Measurements from ENCODE around the gene OR2W1.

OR2W1 gene

DNA sequence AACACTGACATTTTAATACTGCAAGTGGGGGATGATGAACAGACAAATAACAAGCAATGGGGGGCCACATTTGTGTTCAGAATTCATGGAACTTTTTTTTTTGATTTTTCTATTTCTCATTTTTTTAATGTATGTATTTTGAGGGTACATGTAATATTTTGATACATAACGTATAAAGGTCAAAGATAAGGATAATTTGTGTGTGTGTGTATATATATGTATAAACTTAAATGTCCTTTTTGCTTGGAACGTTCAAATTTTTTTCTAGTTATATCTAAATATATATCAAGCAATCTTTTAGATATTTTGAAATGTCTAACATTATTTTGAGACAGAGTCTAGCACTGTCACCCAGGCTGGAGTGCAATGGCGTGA is 27.6 kb downstream of the OR2W1 start:
- DNase-seq = no peak
- Histone ChIP-seq H3K9me2 (replicated peaks; ENCODE audit: insufficient read depth, low read length) (no peaks in the 10 kb centered on the region), H3F3A (ENCODE audit: insufficient read depth, low read length) (no peaks in the 10 kb centered on the region), H2AFZ (ENCODE audit: low read length) (no peak overlapping the region), H3K79me2 (ENCODE audit: low read length) (no peaks in the 10 kb centered on the region), H3K9ac (ENCODE audit: low read length) (no peak overlapping the region), H3K4me1 (ENCODE audit: low read length) (no peaks in the 10 kb centered on the region), H3K4me2 (ENCODE audit: low read depth, low read length) (peak overlapping the region; percentile 90; the same call in 1 of the 2 replicates), H3K36me3 (replicated peaks; ENCODE audit: insufficient read depth, low read length) (no peaks in the 10 kb centered on the region), H4K20me1 (ENCODE audit: insufficient read depth, low read length) (no peaks in the 10 kb centered on the region), H3K27ac (ENCODE audit: low read length) (no peak overlapping the region), H3K27me3 (replicated peaks; ENCODE audit: insufficient read depth, low read length) (no peaks in the 10 kb centered on the region), H3K9me3 (replicated peaks; ENCODE audit: insufficient read depth, low read length) (no peaks in the 10 kb centered on the region), H3K4me3 (ENCODE audit: low read length) (no peak overlapping the region)
- TF ChIP-seq EZH2phosphoT487 (IDR thresholded peaks at IDR 0.05; ENCODE audit: low read length) = no peak
- TF ChIP-seq EZH2 (optimal IDR thresholded peaks at IDR 0.05; ENCODE audit: low read depth, low read length) = no peak
- TF ChIP-seq, protein P1, sequence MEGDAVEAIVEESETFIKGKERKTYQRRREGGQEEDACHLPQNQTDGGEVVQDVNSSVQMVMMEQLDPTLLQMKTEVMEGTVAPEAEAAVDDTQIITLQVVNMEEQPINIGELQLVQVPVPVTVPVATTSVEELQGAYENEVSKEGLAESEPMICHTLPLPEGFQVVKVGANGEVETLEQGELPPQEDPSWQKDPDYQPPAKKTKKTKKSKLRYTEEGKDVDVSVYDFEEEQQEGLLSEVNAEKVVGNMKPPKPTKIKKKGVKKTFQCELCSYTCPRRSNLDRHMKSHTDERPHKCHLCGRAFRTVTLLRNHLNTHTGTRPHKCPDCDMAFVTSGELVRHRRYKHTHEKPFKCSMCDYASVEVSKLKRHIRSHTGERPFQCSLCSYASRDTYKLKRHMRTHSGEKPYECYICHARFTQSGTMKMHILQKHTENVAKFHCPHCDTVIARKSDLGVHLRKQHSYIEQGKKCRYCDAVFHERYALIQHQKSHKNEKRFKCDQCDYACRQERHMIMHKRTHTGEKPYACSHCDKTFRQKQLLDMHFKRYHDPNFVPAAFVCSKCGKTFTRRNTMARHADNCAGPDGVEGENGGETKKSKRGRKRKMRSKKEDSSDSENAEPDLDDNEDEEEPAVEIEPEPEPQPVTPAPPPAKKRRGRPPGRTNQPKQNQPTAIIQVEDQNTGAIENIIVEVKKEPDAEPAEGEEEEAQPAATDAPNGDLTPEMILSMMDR (IDR thresholded peaks at IDR 0.05; ENCODE audit: low read length) = no peak

DNA sequence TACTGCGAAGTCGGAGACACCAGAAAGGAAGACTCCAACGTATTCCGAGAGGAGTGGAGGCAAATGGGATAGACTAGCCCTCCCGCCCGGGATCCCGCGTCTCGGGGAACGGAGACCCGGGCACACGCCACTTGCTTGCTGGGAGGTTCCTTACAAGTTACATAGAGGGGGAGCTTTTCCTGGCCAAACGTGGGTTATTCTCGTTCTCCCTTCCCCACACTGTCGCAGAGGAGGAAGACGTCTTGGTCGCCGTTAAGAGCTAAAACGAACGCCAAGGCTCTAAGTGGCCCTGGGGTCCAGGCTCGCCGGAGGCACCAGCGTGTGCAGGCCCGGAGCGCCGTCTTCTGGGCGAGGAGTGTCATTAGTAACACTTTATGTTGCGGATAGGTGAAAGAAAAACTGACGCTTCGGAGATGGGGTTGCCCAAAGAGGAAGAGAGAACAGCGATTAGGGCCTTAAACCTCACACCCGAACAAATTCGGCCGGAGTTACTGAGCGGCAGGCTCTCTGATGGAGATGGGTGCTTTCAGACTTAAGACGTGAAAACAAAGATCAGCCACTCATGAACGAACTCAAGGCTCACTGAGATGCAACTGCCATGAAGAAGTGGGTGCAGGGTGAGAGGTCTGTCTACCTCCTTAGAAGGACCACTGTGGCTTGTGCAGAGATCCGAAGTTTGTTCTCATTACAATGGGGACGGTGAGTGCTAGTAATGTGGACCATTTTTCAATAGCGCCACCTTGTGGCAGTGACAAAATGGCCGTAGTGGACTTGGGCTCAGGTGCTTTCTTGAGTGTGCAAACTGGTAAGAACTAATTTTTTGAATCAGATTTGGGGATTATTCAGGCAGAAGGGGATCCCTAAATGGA is 28.2 kb downstream of the OR2W1 start:
- DNase-seq = peak; percentile 80
- Histone ChIP-seq H3K4me3 (ENCODE audit: low read length) (peak overlapping the region; percentile 72), H3K9ac (ENCODE audit: low read length) (peak overlapping the region; percentile 13; the same call in 1 of the 2 replicates), H3K79me2 (ENCODE audit: low read length) (no peaks in the 10 kb centered on the region), H3K9me3 (replicated peaks; ENCODE audit: insufficient read depth, low read length) (no peaks in the 10 kb centered on the region), H3K36me3 (replicated peaks; ENCODE audit: insufficient read depth, low read length) (no peaks in the 10 kb centered on the region), H4K20me1 (ENCODE audit: insufficient read depth, low read length) (no peaks in the 10 kb centered on the region), H2AFZ (ENCODE audit: low read length) (peak overlapping the region; percentile 92), H3F3A (ENCODE audit: insufficient read depth, low read length) (no peaks in the 10 kb centered on the region), H3K27me3 (replicated peaks; ENCODE audit: insufficient read depth, low read length) (no peaks in the 10 kb centered on the region), H3K9me2 (replicated peaks; ENCODE audit: insufficient read depth, low read length) (no peaks in the 10 kb centered on the region), H3K4me2 (ENCODE audit: low read depth, low read length) (peak overlapping the region; percentile 90), H3K4me1 (ENCODE audit: low read length) (no peaks in the 10 kb centered on the region), H3K27ac (ENCODE audit: low read length) (no peak overlapping the region)
- TF ChIP-seq, protein P1 (IDR thresholded peaks at IDR 0.05; ENCODE audit: low read length) = peak; percentile 81
- no peak for TF ChIP-seq EZH2phosphoT487 (IDR thresholded peaks at IDR 0.05; ENCODE audit: low read length)

DNA sequence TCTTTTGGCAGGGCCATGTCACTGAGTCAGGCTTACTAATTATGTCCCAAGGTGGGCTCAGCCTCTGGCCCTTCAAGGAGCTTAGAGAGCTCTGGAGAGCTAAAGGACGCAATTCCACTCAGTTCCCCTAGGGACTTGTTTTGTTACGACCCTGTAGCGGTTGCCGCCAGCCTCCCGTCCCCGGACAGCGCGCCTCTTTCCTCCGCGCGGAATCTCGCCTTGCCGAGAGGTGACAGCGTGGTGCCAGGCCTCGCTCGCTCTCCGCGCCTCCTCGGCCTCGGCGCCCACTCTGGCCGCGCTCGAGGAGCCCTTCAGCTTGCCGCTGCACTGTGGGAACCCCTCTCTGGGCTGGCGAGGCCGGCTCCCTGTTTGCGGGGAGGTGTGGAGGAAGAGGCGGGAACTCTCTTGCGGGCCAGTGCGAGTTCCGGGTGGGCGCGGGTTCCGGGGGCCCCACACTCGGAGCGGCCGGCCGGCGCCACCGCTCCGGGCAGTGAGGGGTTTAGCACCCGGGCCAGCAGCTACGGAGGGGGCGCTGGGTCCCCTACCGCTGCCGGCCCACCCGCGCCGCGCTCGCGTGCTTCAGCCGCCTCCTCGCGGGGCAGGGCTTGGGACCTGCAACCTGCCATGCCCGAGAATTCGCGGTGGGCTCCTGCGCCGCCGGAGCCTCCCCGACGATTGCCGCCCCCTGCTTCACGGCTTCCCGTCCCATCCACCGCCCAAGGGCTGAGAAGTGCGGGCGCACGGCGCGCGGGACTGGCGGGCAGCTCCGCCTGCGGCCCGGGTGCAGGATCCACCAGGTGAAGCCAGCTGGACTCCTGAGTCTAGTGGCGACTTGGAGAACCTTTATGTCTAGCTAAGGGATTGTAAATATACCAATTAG is 30.0 kb downstream of the OR2W1 start:
- Histone ChIP-seq H3F3A (ENCODE audit: insufficient read depth, low read length) (no peaks in the 10 kb centered on the region), H2AFZ (ENCODE audit: low read length) (no peak overlapping the region), H3K9ac (ENCODE audit: low read length) (no peak overlapping the region), H4K20me1 (ENCODE audit: insufficient read depth, low read length) (no peaks in the 10 kb centered on the region), H3K27ac (ENCODE audit: low read length) (no peak overlapping the region), H3K4me1 (ENCODE audit: low read length) (no peaks in the 10 kb centered on the region), H3K79me2 (ENCODE audit: low read length) (no peaks in the 10 kb centered on the region), H3K4me2 (ENCODE audit: low read depth, low read length) (no peak overlapping the region), H3K9me3 (replicated peaks; ENCODE audit: insufficient read depth, low read length) (no peaks in the 10 kb centered on the region), H3K27me3 (replicated peaks; ENCODE audit: insufficient read depth, low read length) (no peaks in the 10 kb centered on the region), H3K36me3 (replicated peaks; ENCODE audit: insufficient read depth, low read length) (no peaks in the 10 kb centered on the region), H3K4me3 (ENCODE audit: low read length) (no peak overlapping the region), H3K9me2 (replicated peaks; ENCODE audit: insufficient read depth, low read length) (no peaks in the 10 kb centered on the region)
- TF ChIP-seq EZH2phosphoT487 (IDR thresholded peaks at IDR 0.05; ENCODE audit: low read length) (no peak), EZH2 (optimal IDR thresholded peaks at IDR 0.05; ENCODE audit: low read depth, low read length) (no peak)
- TF ChIP-seq, protein P1 (IDR thresholded peaks at IDR 0.05; ENCODE audit: low read length) = no peak
- no peak for DNase-seq
